Heart left ventricle (tissue), 13 donors: Measurements from ENCODE around the gene KIF26B.

Source experiments
- CTCF ChIP-seq, 12 donors: fragments of 200-600 bp; sonication (generic) in 4 of 12; IDR thresholded peaks; one replicate each; pipeline versions ENCODE4 v1.5.0 to v1.8.0; 2018 to 2022; ENCODE audit warnings: antibody characterized with exemption in 12 of 12, mild to moderate bottlenecking in 5 of 12
- POLR2A ChIP-seq, 2 donors: fragments of 450-650 bp; IDR thresholded peaks; one replicate each; pipeline ENCODE4 v1.6.1; 2017; ENCODE audit warnings: antibody characterized with exemption in 2 of 2, mild to moderate bottlenecking in 2 of 2, moderate library complexity in 2 of 2
- donor health status: ischemic (EF 13 %, LVEDD 7.1; RV severe dilation, severe dysfunction).
- donor health status: DM: no; HTN: yes; CAD: no.
- donor health status: DM: no; HTN: no; CAD: no.
- donor health status: ischemic (EF 25% LVEDD 6.9; RV normal size, moderate dysfunction).
- donor health status: ischemic (EF 25% LVEDD 5.7; RV mildly dilated, moderate dysfunction).
- donor health status: ischemic (EF 35%, LVEDD 5.7; RV mildly dilated, moderate dysfunction).
- donor health status: nonischemic (EF 11% LVEDD 7.7; RV severe dilation, severe dysfunction).
- donor health status: DM: yes; HTN: yes; CAD: no.
- donor health status: PGD.
- donor health status: ischemic (EF 29% LVEDD 5.4; RV normal size, mild dysfunction).
- donor health status: nonischemic (EF 23%, LVEDD 6.1; RV moderate dilation, normal function).

DNA sequence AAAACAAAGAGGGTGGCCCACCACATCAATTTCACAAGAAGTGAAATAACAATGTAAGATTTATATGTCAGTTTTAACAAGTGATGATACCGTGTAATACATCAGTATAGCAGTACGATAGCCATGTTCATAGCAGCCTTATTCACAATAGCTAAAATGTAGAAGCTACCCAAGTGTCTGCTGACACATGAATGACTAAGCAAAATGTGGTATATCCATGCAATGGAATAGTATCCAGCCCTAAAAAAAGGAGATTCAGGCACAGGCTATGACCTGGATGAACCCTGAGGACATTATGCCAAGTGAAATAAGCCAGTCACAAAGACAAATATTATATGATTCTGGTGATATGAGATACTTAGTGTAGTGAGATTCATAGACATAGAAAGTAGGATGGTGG, 18.0 kb downstream of the KIF26B start:
- TF ChIP-seq CTCF (IDR thresholded peaks at IDR 0.05) (no peak), POLR2A (IDR thresholded peaks at IDR 0.05) (no peak)
